ENCODE data around the gene MACROD2.

DNA sequence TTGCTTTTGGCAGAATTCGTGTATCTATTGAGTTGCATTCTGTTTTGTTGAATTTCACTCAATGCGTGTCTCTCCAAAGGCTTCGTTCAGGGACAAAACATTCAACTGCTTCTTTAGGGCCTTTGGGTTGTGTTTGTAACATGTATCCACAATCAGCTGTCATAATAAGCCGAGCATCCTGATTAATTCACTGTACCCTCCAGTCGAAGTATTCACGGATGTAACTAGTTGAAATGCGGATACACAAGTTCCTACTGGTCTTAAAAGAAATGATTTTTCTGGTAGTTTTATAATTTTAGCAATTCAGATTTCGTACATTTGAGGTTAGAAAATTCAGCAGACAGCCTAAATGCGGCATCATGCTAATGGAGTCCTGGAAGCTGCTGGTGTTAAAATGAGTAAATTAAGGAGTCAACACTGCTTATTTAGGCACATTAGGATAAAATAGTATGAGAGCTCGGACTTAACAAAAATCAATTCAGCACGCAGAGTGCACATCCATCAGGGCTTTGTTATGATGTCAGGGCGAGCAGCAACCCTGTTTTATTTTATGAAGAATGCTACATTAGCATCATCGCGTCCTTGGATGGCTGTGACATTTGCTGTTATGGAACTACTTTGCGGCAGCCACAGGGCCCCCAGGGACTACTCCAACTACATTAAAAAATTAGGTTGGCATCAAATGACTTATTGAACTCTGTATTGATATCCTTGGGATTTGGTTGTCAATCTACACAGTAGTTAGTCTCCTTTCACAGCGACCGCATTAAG is 831.4 kb downstream of the MACROD2 start:
- TF ChIP-seq TAF1 (IDR thresholded peaks at IDR 0.05; ENCODE audit: borderline replicate concordance, insufficient read depth, low read length), result no peak
- TF ChIP-seq POLR2AphosphoS5 (IDR thresholded peaks at IDR 0.05; ENCODE audit: low read depth, low read length), result no peak
- TF ChIP-seq SIN3A (IDR thresholded peaks at IDR 0.05; ENCODE audit: borderline replicate concordance, insufficient read depth, low read length), result no peak
- TF ChIP-seq, protein P1, sequence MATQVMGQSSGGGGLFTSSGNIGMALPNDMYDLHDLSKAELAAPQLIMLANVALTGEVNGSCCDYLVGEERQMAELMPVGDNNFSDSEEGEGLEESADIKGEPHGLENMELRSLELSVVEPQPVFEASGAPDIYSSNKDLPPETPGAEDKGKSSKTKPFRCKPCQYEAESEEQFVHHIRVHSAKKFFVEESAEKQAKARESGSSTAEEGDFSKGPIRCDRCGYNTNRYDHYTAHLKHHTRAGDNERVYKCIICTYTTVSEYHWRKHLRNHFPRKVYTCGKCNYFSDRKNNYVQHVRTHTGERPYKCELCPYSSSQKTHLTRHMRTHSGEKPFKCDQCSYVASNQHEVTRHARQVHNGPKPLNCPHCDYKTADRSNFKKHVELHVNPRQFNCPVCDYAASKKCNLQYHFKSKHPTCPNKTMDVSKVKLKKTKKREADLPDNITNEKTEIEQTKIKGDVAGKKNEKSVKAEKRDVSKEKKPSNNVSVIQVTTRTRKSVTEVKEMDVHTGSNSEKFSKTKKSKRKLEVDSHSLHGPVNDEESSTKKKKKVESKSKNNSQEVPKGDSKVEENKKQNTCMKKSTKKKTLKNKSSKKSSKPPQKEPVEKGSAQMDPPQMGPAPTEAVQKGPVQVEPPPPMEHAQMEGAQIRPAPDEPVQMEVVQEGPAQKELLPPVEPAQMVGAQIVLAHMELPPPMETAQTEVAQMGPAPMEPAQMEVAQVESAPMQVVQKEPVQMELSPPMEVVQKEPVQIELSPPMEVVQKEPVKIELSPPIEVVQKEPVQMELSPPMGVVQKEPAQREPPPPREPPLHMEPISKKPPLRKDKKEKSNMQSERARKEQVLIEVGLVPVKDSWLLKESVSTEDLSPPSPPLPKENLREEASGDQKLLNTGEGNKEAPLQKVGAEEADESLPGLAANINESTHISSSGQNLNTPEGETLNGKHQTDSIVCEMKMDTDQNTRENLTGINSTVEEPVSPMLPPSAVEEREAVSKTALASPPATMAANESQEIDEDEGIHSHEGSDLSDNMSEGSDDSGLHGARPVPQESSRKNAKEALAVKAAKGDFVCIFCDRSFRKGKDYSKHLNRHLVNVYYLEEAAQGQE (IDR thresholded peaks at IDR 0.05; ENCODE audit: insufficient read depth in 1 of 2, low read depth in 2 of 2, low read length in 2 of 2), result no peak
